Measurements from ENCODE around the gene PTPN4. TPM values are rescaled to one million over a fixed set of nuclear protein-coding genes. Genes with fewer than 3 reads are reported as not detected.
A peak's percentile ranks its signal among the peaks of the same experiment; 100 is the strongest.

PTPN4 gene
- total RNA-seq, 3 donors from 2014 or later = 23.1 to 35.4 (median 30.1) TPM

- H3K4me1 ChIP-seq (ENCODE audit: low read depth) = peaks cover 4% of the 10 kb centered on the region
- H3K9me3 ChIP-seq = peaks cover 6% of the 10 kb centered on the region
- DNase-seq (no peak), ATAC-seq (no peak)
- no peaks in the 10 kb centered on the region for H3K36me3 ChIP-seq (ENCODE audit: low read depth)
- intact Hi-C loops (cut with DNase I, micrococcal nuclease) = loop anchor here (10.0 kb wide), 2 partner anchors 73 to 123 kb away; partner anchors contain the start of gene PTPN4 (in 1 of the 2)
- TF ChIP-seq CTCF (IDR thresholded peaks at IDR 0.05) = no peak
- H3K4me3 ChIP-seq = no peak overlapping the region
Measured at GRCh38 chr2:119827866-119828507, 68.3 kb downstream of the PTPN4 start.

- intact Hi-C loops (cut with DNase I, micrococcal nuclease) = no loop called here
- H3K4me3 ChIP-seq = no peak overlapping the region
- no peak for DNase-seq
- H3K36me3 ChIP-seq (ENCODE audit: low read depth) = no peaks in the 10 kb centered on the region
- H3K9me3 ChIP-seq = no peaks in the 10 kb centered on the region
- ATAC-seq = no peak
- H3K4me1 ChIP-seq (ENCODE audit: low read depth) = peaks cover 7% of the 10 kb centered on the region
- no peak for TF ChIP-seq CTCF (IDR thresholded peaks at IDR 0.05)
Measured at GRCh38 chr2:119836455-119837142, 76.9 kb downstream of the PTPN4 start.

- Histone ChIP-seq H3K4me3 (no peak overlapping the region), H3K9me3 (no peaks in the 10 kb centered on the region), H3K4me1 (ENCODE audit: low read depth) (peaks cover 7% of the 10 kb centered on the region), H3K36me3 (ENCODE audit: low read depth) (no peaks in the 10 kb centered on the region)
- DNase-seq = peak in 1 of 3 donors; percentile 14
- TF ChIP-seq CTCF (IDR thresholded peaks at IDR 0.05) = no peak
- intact Hi-C loops (cut with DNase I, micrococcal nuclease) = no loop called here
- ATAC-seq = peak; percentile 71
Measured at GRCh38 chr2:119837350-119837749, 77.6 kb downstream of the PTPN4 start.

GRCh38 chr2:119837759-119838158, 78.0 kb downstream of the PTPN4 start:
- Histone ChIP-seq H3K4me1 (ENCODE audit: low read depth) (peaks cover 5% of the 10 kb centered on the region), H3K36me3 (ENCODE audit: low read depth) (no peaks in the 10 kb centered on the region), H3K4me3 (no peak overlapping the region), H3K9me3 (no peaks in the 10 kb centered on the region)
- peak; percentile 75 for ATAC-seq
- DNase-seq = peak; percentile 7 to 53 (median 46)
- TF ChIP-seq CTCF (IDR thresholded peaks at IDR 0.05) = no peak
- intact Hi-C loops (cut with DNase I, micrococcal nuclease) = no loop called here

GRCh38 chr2:119838179-119838578, 78.5 kb downstream of the PTPN4 start:
- ATAC-seq = peak; percentile 61
- DNase-seq = peak in 2 of 3 donors; percentile 23 to 36
- Histone ChIP-seq H3K4me1 (ENCODE audit: low read depth) (peaks cover 3% of the 10 kb centered on the region), H3K36me3 (ENCODE audit: low read depth) (no peaks in the 10 kb centered on the region), H3K9me3 (no peaks in the 10 kb centered on the region), H3K4me3 (no peak overlapping the region)
- no peak for TF ChIP-seq CTCF (IDR thresholded peaks at IDR 0.05)
- intact Hi-C loops (cut with DNase I, micrococcal nuclease) = no loop called here

Data from mucosa of descending colon (tissue), 3 donors.